GM19372 (cell line): ENCODE results near the gene MVB12B.
"Not testable (repeated sequence)": the region's sequence is repeated elsewhere in the genome, so short reads cannot be mapped to it uniquely, and the experiment has no call there.

Source experiments
- ATAC-seq: cut with Tn5 transposase; IDR thresholded peaks from one replicate; pipeline ENCODE4 v1.9.1; 2021; ENCODE audit warnings: mild to moderate bottlenecking, low read depth, moderate library complexity; ENCODE audit not compliant: unreplicated experiment

MVB12B gene

DNA sequence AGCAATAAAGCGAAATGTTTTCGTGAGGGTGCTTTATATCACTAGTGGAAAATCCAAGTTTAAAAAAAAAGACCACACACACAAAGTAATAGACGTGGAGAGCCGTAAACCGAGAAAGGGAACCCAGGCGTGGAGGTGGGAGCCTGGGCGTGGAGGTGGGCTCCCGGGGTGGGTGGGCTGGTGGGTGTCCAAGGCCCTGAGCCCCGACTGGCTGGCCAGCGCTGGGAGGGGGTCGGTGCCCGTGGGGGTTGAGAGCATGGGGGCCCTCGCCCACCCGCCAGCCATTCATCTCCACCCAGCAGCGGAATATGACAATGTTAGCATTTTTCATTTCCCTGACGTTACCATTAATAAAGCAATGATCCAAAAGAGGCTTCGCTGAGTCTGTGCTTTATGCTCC, 135.0 kb downstream of the MVB12B start:
- ATAC-seq: no peak

DNA sequence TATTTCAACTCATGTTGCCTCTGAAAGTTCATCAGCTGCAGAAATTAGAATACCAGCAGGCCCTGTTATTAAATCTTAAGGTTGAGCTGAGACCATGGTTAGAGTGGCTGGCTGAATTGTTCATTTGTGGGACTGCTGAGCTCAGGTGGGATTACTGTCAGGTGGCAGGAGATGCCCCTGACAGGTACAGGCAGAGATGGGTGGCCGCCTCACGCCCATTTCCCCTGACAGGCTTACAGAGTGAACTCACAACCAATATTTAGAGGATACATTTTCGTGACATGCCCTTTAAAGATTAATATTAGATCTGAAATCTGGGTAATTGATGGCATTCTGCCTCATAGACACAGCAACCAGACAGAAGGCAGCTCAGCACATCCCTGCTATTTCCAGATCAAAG, 136.0 kb downstream of the MVB12B start:
- no peak for ATAC-seq

DNA sequence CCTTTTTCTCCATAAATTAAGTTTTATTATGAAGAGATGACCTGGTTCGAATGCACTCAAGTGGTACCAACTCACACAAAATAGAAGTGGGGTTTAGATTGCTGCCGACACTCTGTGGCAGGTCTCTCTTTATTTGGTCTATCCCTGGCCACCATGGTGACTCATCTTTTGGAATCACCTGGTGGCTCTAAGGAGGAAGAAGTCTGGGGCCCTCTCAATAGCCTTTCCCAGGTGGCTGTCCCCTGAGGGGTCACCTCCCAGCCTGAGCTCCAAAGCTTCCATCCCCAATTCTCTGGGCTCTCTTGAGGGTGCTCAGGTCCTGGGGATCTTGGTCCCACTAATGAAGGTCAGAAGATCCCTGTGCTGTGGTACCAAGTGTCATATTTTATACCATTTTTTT, 136.8 kb downstream of the MVB12B start:
- no peak for ATAC-seq

DNA sequence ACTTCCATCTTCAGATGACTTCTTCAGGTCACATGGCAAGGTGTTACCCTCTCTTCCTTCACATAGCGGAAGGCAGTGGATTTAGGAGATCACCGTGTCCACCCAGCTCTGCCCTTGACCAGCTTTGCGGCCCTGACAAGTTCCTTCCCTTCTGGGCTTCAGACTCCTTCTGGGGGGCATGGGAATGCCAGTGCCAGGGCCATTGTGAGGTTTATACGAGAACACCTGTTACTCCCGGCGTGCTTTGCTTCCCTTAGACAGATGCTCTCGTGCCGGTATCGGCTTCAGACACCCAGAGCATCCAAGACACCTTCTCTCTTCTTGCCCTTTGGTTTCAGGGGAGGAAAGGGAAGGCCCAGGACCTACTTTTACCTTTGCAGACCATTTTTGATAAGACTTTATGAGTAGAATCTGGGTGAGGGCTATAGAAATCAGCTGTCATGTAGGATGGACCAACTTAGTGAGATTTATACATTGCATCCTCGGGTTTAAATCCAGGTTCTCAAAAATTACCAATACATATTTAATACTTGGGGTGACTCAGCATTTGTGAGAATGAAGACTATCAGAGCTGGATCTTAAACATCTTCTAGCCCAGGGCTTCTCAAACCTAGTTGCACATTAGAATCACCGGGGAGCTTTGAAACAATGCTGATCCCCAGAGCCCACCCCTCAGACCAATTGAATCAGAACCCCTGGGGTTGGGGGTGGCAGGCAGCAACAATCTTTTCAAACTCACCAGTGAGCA, 138.2 kb downstream of the MVB12B start:
- no peak for ATAC-seq

DNA sequence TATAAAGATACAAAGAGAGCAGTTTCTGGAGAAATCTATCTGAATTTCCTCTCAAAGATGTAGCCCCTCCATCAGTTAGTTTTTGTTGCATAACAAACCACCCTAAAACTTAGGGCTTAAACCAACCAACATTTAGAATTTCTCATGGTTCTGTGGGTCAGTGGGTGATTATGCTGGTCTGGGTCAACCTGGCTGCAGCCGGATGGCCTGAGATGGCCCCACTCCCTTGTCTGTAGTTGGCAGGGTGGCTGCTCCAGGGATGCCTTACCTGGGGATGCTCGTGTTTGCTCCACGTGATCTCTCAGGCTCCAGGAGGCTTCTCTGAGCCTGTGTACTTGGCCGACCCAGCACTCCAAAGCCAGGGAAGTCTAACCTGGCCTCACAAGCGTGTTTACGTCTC, 139.3 kb downstream of the MVB12B start:
- no peak for ATAC-seq

DNA sequence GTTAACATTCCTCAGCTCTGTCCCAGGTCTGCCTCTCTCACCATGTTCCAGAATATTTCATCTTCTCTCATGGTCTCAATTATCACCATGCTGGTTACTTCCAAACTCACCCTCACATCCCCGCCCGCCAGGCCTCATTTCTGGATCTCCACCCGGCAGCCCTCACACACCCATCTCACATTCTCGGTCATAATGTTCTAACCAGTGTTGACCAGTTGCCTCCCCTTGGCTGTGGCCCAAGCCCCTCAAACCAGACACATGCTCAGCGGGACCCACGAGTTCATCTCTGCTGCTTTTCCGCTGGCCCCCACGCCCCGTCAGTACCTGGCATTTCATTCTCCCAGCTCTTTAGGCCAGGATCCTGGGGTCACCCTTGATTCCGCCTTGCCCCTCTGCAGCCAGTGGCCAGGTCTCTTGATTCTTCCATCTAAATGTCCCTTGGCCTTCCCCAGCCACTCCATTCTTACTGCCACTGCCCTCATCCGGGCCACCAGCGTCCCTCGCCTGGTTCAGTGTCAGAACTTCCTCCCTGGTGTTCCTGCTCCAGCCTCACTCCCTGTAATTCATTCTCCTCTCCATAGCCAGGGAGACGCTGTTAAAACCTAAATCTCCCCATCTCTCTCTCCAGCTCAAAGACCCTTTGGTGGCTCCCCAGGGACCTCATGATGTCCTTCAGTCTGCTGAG, 141.7 kb downstream of the MVB12B start:
- ATAC-seq: no peak

DNA sequence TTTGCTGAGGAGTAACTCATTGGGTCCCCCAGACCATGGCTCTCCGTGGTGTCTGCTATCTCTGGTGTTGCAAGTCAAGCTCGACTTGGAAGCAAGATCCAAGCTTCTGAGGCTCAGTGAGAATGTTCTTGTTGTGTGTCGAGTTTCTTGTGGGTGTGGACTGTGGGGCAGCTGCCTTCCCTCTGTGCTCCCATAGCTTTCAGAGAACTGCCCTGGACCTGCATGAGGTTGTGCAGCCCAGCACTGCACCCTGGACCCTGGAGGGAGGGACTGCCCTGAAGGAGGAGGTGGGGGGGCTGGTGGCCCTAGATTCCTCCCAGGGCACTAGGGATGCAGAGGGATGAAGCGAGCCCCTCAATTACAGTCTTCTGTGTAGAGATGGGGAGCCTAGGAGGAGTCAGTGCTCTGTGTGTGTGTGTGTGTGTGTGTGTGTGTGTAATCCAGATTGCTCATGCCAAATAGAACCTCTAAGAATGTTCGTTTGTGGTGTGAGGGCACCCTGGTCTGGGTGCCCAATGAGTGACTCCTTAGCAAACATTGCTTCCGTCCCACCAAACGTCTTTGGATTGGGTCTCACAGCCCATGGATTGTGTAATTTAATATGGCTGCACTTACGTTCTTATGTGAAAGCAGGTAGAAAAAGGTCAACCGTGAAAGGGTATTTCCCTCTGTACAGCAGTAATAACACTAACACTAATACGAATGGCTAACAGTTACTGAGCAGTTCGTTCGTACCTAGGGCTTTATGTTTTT, 143.8 kb downstream of the MVB12B start:
- no peak for ATAC-seq

DNA sequence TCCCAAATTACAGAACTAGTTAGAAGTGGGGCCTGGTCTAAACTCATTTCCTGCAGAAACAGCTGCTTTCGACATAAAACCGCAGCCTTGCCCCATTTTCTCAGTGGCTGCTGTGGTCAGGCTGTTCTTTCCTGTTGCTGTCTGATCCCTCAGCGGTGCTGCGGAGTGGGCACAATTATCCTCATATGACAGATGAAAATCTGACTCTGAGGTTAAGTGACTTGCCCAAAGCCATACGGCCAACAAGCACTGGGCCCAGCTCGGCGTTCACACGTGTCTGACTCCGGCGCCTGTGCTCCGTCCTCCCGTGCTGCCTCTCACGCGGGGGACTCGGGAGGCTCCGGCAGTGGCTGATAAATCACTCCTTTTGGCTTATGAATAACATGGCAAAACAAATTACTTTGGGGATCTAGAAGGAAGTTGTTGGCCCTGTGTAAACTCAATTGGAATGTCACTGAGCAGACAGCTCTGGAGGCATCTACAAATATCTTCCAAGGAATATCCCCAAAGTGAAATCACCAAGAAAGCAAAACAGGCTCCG, 144.5 kb downstream of the MVB12B start:
- no peak for ATAC-seq

DNA sequence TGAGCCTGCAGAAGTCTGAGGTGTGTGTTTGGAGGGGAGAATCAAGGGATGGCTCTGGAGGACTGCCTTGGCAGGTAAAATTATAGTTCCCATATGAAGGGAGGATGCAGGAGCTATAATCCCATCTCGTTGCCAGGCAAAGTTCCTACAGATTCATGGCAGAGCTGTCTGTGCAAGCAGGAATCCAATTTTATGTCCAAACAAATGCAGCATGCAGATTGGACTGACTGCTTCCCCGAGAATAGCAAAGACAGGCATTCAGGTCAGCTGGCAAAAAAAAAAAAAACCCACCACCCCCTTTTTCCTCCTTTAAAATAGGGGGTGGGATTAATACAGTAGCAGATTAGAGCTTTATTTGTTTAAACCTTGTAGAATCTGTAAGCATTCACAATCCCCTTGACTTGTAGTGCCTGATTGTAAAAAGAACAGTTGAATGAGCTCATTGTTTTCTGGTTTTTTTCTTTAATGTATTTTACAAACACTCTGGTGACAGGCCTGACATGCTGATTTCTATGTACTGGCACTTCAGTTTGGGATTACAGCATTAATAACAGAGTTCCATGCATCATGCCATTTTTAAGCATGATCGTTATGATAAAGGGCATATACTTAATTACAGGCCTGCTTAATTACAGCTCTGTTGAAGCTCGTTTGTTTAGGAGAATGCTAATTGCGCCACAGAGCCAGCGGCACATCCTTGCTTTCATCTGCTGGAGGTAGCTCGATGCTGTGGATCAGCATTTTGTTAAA, 145.7 kb downstream of the MVB12B start:
- ATAC-seq: no peak

DNA sequence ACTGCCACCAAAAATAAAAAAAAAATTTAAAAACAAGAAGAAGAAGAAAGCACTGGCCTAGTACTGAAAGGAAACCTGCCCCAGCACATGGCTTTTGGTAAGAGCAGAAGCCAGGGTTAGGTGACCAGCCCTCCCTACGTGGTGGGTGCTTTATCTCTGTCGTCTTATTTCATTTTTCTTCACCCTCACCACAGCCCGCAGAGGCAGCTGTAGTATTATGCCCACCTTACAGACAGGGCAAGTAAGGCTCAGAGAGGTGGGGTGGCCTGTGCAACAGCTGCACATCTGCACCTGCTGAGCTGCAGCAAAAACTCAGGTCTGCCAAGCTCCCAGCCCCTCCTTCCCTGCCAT, 146.3 kb downstream of the MVB12B start:
- no peak for ATAC-seq

DNA sequence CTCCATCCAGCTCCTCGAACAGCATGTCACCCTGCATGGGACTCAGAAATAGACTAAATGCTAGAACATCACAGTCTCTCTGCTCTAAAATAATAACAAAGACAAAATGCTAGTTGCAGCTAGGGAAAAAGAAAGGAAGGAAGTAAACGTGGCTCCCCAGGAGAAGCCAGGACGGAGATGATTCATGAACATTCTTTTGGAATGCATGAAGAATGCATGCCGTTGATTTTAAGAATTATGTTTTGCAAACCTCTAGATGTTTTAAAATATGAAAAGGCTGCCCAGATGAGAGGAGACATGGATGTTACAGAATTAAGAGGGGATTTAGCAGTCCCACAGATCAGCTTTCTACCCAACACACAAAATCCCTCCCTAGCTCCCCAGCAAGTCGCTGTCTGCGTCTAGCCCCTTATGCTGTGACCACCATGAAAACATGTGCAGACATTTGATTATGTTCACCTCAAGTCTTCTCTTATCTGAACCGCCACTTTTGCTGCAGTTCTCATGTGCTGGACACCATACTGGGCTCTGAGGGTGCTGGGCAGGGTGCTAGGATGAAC, 147.7 kb downstream of the MVB12B start:
- no peak for ATAC-seq

DNA sequence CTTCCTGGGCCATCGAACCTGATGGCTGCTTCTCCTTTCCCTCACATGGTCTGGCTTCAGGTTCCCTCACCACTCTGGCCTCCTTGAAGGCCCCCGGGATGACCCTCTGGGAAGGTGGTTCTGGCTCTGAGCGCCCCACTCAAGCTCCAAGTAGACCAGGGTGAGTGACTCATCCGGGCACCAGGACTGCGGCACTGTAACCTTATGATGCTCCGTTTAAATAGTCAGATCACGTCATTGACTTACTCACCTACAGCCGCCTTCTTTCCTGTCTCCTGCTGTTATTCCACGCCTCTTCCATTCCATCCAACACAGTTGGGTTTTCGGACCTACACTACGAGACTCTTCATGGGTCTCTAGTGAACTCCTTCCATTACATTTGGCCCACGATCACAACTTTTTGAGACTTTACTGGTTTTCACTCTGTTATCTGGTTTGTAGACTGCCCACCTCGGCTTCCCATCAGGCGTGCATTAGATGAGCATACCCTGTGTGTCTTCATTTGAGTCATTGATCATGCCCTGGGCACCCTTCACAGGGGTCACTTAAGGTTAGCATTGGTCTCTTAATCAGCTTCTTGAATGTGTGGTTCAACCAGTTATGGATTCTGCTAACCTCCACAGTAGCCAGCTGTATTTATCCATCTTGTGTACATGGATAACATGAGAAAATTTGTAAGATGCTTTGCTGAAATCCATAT, 148.3 kb downstream of the MVB12B start:
- ATAC-seq: no peak

DNA sequence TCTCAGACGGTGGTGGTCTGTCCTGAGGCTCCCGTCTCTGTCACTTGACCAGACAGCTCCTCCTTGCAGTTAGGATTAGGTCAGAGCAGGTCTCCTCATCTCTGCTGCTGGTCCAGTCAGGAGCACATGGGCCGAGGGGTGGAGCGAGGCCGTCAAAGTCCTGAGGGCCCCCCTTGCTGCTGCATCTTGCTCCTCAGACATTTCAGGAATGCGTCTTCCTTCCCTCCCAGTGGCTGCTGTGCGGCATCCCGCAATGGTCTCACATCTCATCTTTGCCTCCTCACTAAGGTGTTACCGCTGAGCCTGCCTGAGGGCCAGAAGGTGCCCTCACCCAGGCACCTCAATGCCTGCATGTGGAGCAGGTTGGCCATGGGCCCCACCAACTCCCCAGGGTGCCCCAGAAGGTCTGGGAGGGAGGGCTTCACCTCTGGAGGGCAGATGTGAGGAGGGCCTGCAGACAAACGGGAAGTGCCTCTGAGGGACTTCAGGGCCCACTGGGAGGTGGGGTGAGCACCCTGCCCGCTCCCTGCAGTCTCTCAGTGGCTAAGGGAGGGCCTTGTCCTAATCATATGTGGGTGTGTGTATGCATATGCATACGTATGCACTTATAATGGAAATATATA, 149.4 kb downstream of the MVB12B start:
- no peak for ATAC-seq

DNA sequence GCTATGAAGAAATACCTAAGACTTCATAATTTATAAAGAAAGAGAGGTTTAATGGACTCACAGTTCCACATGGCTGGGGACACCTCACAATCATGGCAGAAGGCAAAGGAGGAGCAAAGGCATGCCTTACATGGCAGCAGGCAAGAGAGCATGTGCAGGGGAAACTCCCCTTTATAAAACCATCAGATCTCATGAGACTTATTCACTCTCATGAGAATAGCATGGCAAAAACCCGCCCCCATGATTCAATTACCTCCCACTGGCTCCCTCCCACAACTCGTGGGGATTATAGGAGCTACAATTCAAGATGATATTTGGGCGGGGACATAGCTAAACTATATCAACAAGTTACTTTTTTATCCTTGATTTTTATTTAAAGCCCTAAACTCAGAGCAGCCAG, 150.8 kb downstream of the MVB12B start:
- ATAC-seq: not testable (repeated sequence)

DNA sequence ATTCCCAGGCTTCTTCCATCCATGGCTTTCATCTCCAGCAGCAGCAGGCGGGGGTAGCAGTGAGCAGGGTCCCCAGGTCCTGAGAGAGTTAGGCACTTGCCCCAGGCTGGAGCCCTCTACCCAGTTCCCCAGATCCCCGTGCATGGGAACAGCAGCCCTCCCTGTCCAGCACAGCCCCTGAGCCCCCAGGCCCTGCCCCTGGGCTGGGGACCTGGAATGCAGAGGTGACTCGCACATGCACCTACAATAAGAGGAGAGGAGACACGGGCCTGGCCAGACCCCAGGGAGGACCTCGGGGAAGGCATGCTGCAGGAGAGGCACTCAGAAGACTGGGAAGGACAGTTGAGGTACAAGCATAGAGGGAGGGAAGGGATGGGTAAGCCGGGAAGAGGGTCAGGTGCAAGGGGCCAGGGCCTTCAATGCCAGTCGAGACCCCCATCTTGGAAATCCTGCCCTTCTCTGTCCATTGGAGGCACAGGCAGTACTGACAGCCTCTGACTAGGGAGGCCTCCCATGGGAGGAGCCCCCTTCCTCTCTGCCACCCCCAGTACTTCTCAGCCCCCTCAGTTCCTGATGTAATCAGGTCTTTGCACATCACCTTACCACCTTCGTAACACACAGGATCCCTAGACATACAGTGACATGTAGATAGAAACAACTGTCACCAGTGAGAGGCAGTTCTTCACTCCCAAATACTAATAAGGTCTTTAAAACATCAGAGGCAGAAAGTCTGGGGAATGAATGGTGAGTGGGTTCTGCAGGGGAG, 151.8 kb downstream of the MVB12B start:
- ATAC-seq: no peak

DNA sequence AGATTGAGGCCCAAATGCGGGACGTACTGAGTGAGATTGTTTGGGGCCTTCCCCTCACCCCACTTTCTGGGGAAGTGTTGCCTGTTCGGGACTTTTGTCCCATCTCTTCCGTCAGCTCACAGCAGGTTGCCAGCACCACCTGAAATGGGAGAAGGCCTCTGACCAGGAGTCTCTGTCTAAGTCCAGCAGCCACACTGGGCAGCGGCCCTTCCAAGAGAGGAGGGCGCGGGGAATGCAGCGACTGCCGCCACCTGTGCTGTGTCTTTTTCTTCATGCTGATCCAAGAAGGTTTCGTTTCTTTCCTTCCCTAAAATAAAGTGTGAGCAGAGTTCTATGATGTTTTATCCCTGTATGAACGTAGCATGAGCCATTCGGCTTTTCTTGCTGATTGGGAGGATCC, 152.9 kb downstream of the MVB12B start:
- no peak for ATAC-seq

DNA sequence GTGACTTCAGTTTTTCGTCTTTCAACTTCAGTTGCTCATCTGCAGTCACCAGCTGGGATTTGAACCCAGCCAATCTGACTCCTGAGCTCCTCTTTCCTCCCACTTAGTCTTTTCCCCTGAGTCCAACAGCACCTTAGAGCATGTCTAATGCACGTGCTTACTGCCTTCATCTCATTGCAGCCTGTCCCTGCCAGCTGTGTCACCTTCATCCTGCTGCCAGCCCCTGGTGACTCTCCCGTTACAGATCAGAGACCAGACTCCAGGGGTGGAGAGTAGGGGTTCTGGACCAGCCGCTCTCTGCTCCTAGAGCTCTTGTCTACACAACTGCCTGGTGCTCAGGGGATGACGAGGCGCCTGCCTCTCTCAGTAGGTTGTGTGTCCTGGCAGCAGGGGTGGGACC, 154.2 kb downstream of the MVB12B start:
- no peak for ATAC-seq

DNA sequence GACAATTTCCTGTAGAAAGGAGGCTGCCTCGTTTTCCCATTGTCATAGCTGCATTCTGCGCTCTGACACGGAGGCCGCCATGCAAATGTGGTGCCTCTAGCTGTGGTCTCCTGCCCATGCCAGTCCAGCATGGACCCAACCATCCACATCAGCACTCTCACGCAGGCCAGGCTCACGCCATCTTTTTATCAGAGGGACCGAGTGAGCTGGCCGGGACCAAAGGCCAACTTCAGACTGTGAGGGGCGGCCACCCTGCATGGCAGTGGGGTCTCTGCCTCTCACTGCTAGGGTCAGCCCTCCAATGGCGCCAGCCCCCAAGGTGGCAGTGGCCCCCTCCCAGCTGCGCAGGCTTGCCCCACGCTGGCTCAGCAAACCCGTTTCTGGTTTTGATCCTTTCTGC, 155.2 kb downstream of the MVB12B start:
- ATAC-seq: no peak
